Activated CD4-positive, alpha-beta T cell treated with anti-CD3 and anti-CD28 coated beads for 48 hours (primary cell): Measurements from ENCODE around the gene UBE3C.
"Not testable (repeated sequence)": the region's sequence is repeated elsewhere in the genome, so short reads cannot be mapped to it uniquely, and the experiment has no call there.

ENCODE experiments used
- DNase-seq: peaks from one replicate; pipeline ENCODE4 v3.0.0-alpha.2; 2020

Gene UBE3C

DNA sequence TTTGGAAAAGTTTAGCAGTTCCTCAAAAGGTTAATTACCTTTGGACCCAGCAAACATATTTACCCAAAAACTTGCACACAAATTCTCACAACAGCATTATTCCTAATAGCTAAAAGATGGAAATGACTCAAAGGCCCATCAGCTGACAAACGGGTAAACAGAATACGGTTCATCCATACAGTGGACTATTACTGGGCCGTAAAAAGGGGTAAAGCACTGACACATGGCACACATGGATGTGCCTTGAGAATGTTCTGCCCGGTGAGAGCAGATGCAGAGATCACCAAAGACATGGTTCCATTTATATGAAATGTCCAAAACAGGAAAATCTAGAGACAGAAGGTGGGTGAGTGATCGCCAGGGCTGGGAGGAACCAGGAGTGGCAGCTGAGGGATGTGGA is 102.9 kb downstream of the UBE3C start:
- DNase-seq = no peak

DNA sequence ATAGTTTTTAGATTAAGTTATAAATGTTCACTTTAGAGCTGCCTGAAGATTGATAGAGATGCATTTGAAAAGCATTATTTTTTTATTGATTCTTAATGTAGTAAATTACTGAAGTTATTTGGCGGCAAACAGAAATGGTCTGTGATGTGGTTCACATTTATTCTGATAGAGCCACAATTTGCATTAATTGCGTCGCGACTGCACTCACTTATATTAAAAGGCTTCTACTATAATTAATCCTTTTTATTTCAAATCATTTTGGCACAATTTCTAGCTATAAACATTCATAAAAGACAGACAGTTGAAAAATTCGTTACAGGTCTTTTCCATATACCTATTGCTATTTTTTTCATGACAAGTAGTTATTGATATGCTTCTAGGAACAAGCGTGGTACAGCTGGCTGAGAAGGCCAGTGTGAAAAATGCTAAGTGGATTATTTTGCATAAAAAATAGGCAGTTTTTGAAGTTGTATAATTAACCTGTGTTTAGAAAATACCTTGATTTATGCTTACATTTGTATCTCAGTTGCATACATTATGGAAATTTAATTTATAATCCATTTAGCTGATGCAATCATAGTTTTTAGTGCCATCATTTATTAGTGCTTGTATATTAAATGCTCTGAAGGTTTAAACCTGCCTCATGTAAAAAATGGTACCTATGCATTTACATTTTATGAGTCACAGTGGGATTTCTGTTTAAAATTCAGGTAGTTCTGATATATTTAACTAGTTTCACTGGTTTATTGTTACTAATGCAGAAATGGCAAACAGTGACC is 106.0 kb downstream of the UBE3C start:
- no peak for DNase-seq

DNA sequence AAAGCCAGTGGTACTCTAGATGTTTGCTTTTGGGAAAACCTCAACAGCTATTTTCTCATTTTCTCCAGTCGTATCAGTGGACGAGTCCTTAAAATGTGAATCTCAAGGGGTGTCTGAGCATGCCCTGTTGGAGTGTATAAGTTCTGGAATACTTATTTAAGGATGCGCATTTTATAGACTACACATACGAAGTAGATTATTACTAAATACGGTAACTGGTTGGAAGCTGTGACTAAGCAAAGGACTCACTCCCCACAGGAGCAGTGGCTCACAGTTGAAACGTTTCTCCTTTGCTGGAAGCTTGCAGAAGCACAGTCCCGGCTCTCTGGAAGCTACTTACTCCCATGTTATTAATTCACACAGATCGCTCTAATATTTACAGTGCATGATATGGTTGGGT is 107.3 kb downstream of the UBE3C start:
- DNase-seq = no peak

- no peak for DNase-seq
Measured at GRCh38 chr7:157248659-157249058, 109.9 kb downstream of the UBE3C start.

DNA sequence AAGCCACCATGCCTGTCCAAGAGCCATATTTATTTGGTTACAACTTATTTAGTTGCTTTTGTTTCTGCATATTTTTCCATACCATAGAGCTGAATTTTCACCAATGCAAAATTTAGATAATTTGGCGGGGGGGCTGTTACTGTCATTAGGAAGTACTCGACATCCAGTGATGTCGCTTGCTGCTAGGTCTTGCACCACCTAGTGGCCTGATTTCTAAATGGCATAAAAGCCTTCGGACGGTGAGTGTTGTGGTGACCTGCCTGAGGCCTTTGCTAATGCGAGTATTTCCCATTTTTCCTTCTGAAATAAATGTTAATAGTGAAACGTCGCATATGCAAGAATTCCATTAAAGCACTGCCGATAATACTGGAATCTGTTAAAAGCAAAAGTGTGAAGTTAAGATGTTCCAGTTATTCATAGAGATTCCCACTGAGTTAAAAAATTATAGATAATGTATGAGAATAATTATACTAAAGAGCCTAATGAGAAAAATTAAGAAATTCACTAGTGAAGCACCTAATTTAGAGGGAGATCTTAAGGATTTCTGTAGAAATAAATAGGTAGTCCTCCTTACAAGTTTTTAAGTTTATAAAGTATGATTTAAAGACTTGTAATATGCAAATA is 112.0 kb downstream of the UBE3C start:
- peak; percentile 63 for DNase-seq

DNA sequence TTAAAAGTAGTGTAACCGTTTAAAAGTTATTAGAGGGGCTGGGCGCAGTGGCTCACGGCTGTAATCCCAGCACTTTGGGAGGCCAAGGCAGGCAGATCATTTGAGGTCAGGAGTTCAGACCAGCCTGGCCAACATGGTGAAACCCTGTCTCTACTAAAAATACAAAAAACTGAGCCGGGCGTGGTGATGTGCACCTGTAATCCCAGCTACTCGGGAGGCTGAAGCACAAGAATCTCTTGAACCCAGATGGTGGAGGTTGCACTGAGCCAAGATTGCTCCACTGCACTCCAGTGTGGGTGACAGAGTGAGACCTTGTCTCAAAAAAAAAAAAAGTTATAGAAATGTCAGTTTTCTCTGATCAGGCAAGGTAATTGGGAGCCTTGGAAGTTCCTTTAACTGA is 113.1 kb downstream of the UBE3C start:
- DNase-seq = not testable (repeated sequence)

GRCh38 chr7:157253850-157254249 is 115.1 kb downstream of the UBE3C start:
- no peak for DNase-seq

DNA sequence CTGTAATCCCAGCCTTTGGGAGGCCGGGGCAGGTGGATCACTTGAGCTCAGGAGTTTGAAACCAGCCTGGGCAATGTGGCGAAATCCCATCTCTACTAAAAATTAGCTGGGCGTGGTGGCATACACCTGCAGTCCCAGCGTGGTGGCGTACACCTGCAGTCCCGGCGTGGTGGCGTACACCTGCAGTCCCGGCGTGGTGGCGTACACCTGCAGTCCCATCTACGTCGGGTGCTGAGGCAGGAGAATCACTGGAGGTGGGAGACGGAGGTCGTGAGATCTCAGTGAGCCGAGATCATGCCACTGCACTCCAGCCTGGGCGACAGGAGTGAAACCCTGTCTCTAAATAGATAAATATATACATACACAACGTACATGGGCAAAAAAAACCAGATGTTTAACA is 116.1 kb downstream of the UBE3C start:
- DNase-seq = not testable (repeated sequence)

- no peak for DNase-seq
Measured at GRCh38 chr7:157255201-157255606, 116.5 kb downstream of the UBE3C start.

GRCh38 chr7:157263156-157263555 is 124.4 kb downstream of the UBE3C start:
- no peak for DNase-seq

DNA sequence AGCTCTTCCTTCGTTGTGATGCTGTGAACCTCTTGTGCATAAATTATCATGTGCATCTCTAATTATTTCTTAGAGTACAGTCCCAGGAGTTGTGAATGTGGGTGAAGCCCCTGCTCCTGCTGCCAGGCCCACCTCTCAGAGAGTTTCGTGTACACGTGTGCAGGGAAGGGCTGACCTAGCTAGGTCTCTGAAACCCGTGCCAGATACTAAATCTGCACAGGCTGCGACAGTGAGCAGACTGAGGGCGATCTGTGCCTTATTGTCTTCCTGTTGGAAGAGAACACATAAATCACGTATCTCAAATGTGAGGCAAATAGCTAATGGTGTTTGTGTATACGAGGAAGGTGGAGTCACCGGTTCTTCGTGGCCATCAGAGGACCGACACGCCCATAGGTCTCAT is 126.3 kb downstream of the UBE3C start:
- no peak for DNase-seq

DNA sequence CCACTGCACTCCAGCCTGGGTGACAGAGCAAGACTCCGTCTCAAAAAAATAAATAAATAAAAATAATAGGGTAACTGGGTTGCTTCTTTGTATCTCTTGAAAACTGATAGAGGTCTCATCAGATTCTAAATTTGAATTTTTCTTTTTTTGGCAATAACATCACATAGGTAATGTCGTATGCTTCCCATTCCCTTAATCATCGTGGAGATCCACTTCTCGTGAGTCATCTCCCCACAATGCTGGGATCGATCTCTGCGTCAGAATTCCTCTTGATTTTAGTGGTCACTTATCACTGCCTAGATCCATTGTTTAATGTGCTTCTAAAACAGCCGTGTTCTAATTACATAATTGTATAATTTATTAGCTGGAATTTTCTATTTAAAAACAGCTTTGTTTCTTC is 127.5 kb downstream of the UBE3C start:
- DNase-seq = no peak

DNA sequence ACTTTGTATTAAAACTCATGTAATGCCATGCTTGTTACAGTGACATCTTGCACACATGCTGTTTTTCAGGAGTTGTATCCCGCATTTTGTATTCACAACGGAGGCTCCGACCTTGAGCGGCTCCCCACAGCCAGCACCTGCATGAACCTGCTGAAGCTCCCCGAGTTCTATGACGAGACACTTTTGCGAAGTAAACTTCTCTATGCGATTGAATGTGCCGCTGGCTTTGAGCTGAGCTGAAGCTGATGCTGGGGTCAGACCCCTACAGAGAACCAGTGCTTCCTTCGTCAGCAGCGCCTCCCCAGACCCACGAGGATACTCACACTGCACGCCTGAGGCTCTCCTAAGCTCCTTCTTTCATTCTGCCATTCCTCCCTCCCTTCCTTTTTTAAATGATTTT is 128.8 kb downstream of the UBE3C start:
- DNase-seq = no peak

GRCh38 chr7:157267956-157268355 is 129.2 kb downstream of the UBE3C start:
- no peak for DNase-seq

GRCh38 chr7:157268540-157268939 is 129.8 kb downstream of the UBE3C start:
- DNase-seq = no peak

DNA sequence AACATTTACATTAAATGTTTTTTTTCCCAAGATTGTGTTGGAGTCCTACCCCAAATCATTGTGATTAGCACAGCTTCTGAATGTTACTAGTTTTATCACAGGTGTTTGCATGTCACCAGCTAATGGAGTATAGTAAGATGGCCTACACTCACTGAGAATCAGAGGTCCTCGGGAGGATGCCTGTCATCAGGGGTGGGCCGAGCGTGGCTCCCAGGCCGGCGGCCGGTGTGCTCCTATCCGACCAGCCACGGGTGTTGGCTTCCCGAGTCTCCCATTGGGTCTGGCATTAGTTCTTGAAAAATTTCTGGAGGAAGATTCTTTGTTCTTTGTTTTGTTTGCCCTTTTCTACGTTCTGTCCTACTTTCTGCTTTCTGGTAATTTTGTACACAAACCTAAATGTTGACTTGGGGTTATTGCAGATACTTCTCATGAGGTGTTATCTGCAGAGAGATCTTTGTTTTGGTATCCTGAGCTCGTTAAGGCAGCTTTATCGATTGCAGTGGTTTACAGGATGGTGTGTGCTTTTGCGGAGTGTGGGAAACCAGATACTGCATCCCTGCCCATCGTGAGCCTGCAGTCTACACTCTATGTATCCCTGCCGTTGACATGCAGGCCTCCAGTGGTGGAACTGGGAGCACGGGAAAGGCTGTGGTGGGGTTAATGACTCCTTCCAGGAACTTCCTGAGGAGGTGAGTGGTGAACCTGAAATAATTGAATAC is 130.8 kb downstream of the UBE3C start:
- no peak for DNase-seq

- DNase-seq = no peak
Measured at GRCh38 chr7:157270060-157270444, 131.3 kb downstream of the UBE3C start.

- no peak for DNase-seq
Measured at GRCh38 chr7:157271315-157271990, 132.7 kb downstream of the UBE3C start.

DNA sequence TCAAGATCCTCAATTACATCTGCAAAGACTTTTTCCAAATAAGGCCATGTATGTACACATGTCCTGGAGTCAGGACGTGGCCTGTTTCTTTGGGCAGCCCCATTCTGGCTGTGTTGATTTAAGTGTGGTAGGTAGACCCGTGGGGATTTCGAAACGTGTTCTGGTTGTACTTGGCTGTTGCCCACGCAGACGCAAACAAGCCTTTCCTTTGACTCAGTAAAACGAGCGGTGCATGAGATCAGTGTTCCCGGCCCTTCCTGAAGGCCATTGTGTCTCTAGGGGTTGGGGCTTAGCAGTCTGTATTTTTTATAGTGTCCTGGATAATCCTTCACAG is 133.2 kb downstream of the UBE3C start:
- DNase-seq = no peak

DNA sequence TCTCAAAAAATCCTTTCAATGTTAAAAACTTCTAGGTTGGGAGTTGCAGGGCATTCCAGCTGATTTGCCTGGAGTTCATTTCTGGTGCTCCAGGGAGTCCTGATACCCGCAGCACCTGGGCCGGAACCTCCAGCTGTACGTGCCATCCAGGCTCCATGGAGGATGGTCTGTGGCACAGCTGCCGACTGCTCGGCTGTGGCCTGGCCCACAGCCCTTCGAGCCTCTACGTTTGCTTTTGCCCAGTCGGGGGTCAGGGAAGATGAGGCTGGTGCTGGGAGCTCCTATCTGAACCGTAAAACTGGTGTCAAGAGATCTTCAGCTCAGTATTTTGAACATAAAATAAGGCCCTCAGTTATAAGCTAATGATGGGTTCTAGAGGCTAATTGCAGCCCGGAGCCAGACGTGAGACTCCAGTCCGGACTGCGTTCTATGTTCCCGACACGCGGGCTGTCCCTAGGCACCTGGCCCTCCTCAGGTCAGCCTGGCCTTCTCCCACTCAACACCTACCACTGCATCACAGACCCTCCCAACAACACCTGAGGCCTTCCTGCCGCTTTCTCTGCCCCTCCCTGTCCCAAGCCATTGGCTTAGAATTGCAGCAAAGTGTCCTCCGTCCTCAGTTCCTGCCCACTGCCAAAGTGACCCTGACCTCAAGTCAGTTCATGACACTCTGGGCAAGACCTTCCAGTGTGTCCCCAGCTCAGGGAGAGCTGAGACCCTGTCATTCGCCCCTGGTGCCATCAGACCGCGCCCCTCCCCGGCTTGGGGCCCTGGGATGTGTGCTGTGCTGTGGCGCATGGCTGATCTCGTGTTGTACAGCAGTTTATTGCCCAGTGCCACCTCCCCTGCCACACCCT is 133.9 kb downstream of the UBE3C start:
- no peak for DNase-seq

GRCh38 chr7:157273208-157274093 is 134.7 kb downstream of the UBE3C start:
- peak; percentile 77 for DNase-seq
